PFSK-1 (cell line): ENCODE results near the gene ASIC1.

ENCODE experiments used
- POLR2AphosphoS5 ChIP-seq: IDR thresholded peaks from 2 replicates; pipeline ENCODE4 v1.6.1; 2012; ENCODE audit warnings: low read depth, mild to moderate bottlenecking, control low read depth, low read length, moderate library complexity
- REST ChIP-seq, 2 experiments: IDR thresholded peaks; 2 replicates each; pipeline versions ENCODE4 v1.6.1 to v1.8.0; 2011 to 2012; ENCODE audit warnings: low read depth in 2 of 2, low read length in 2 of 2, control low read depth in 1 of 2, inconsistent platforms in 1 of 2, mild to moderate bottlenecking in 1 of 2, moderate library complexity in 1 of 2; ENCODE audit not compliant: insufficient read depth in 1 of 2

GRCh38 chr12:50013361-50014147, 43.8 kb upstream of the ASIC1 start:
- TF ChIP-seq POLR2AphosphoS5: no peak
- TF ChIP-seq REST (IDR thresholded peaks at IDR 0.05; ENCODE audit: insufficient read depth in 1 of 2, low read depth in 2 of 2, low read length in 2 of 2): no peak
